ENCODE measurements around the gene RASSF4.

The RASSF4 gene

GRCh38 chr10:45008524-45009161 is 49.0 kb downstream of the RASSF4 start (continued):
- TF ChIP-seq ZNF488 (tag by site-specific recombination; IDR thresholded peaks at IDR 0.05) (no peak), GLIS1 (tag by site-specific recombination; IDR thresholded peaks at IDR 0.05) (no peak), ZBTB48 (tag by site-specific recombination; IDR thresholded peaks at IDR 0.05) (no peak), ZNF2 (tag by site-specific recombination; IDR thresholded peaks at IDR 0.05) (peak; percentile 48; the same call in 1 of the 2 replicates), ZNF830 (tag by site-specific recombination; IDR thresholded peaks at IDR 0.05; ENCODE audit: low read depth) (no peak), TRIM28 (IDR thresholded peaks at IDR 0.05; ENCODE audit: borderline replicate concordance, low read length) (peak; percentile 62; the same call in 1 of the 2 replicates), ZNF548 (tag by site-specific recombination; IDR thresholded peaks at IDR 0.05) (no peak), ZNF155 (tag by site-specific recombination; IDR thresholded peaks at IDR 0.05) (no peak), BCL11A (tag by site-specific recombination; IDR thresholded peaks at IDR 0.05; ENCODE audit: low read depth) (no peak), ZNF555 (tag by site-specific recombination; conservative IDR thresholded peaks at IDR 0.05) (no peak), ZNF426 (tag by site-specific recombination; IDR thresholded peaks at IDR 0.05) (no peak), ZNF791 (tag by site-specific recombination; IDR thresholded peaks at IDR 0.05) (no peak), ZBTB11 (tag by site-specific recombination; conservative IDR thresholded peaks at IDR 0.05; ENCODE audit: low read depth) (no peak), GLI4 (tag by site-specific recombination; IDR thresholded peaks at IDR 0.05) (no peak), ZNF221 (tag by site-specific recombination; IDR thresholded peaks at IDR 0.05; ENCODE audit: borderline replicate concordance) (no peak), ZNF239 (tag by site-specific recombination; IDR thresholded peaks at IDR 0.05) (no peak), ZNF544 (tag by site-specific recombination; IDR thresholded peaks at IDR 0.05) (no peak), ZNF660 (tag by site-specific recombination; IDR thresholded peaks at IDR 0.05) (peak; percentile 84), ZNF704 (tag by site-specific recombination; IDR thresholded peaks at IDR 0.05) (no peak), ZNF501 (tag by site-specific recombination; IDR thresholded peaks at IDR 0.05) (0 out of 2 replicates have a peak, but pooled peaks have one; percentile 27), YY2 (tag by site-specific recombination; IDR thresholded peaks at IDR 0.05) (no peak), ZNF341 (tag by site-specific recombination; IDR thresholded peaks at IDR 0.05; ENCODE audit: low read depth) (peak; percentile 35; the same call in 1 of the 2 replicates), HOXD13 (CRISPR knock-in tag; IDR thresholded peaks at IDR 0.05; ENCODE audit: borderline replicate concordance) (no peak), GLIS2 (tag by site-specific recombination; IDR thresholded peaks at IDR 0.05) (no peak), HOXA7 (CRISPR knock-in tag; IDR thresholded peaks at IDR 0.05; ENCODE audit: borderline replicate concordance) (no peak), OSR2 (tag by site-specific recombination; IDR thresholded peaks at IDR 0.05) (peak; percentile 54; the same call in 1 of the 2 replicates), ZNF449 (tag by site-specific recombination; IDR thresholded peaks at IDR 0.05) (no peak), ZNF571 (tag by site-specific recombination; IDR thresholded peaks at IDR 0.05) (no peak), SP7 (tag by site-specific recombination; IDR thresholded peaks at IDR 0.05) (0 out of 2 replicates have a peak, but pooled peaks have one; percentile 19), GFI1B (tag by site-specific recombination; IDR thresholded peaks at IDR 0.05) (no peak), PRDM10 (tag by site-specific recombination; IDR thresholded peaks at IDR 0.05) (peak; percentile 26; the same call in 1 of the 2 replicates)
